Panc1 (cell line): ENCODE results near the gene TREX2. TPM values are rescaled to one million over a fixed set of nuclear protein-coding genes. Genes with fewer than 3 reads are reported as not detected.

Experiments
- ATAC-seq: fragments of 200-7000 bp; cut with Tn5 transposase; 2 replicates; pipeline ENCODE4 v1.9.1; 2020; ENCODE audit warnings: mild to moderate bottlenecking, moderate library complexity
- BruUV-seq: library from RNA; stranded (reverse); fragments of 400-500 nt; replicated peaks from 2 replicates; lab custom pipeline; 2021; lab: Mats Ljungman, UMichigan
- CTCF ChIA-PET: fragments of 300-600 bp; sonication (Branson Sonifier 250); formaldehyde crosslinking; loops from one replicate; lab custom pipeline; 2022; ENCODE audit warnings: antibody characterized with exemption; lab: Charles Lee
- POLR2A ChIA-PET: fragments of 300-600 bp; sonication (Branson Sonifier 250); formaldehyde crosslinking; loops from one replicate; lab custom pipeline; 2022; ENCODE audit warnings: antibody characterized with exemption; lab: Charles Lee
- DNase-seq: peaks from one replicate; pipeline ENCODE4 v3.0.0-alpha.2; 2010; ENCODE audit warnings: low read depth, low spot score
- H3K27ac ChIP-seq: 2 replicates; pipeline ENCODE4 v1.5.1; 2011; ENCODE audit warnings: mild to moderate bottlenecking, low read length, inconsistent platforms
- H3K27me3 ChIP-seq: fragments of 200-500 bp; sonication (Bioruptor generic); 2 replicates; pipeline ENCODE4 v1.6.0; 2014; ENCODE audit warnings: low read length, inconsistent platforms; ENCODE audit not compliant: control insufficient read depth, insufficient read depth
- H3K36me3 ChIP-seq: fragments of 200-500 bp; sonication (Bioruptor generic); 2 replicates; pipeline ENCODE4 v1.5.1; 2014; ENCODE audit warnings: inconsistent platforms, mild to moderate bottlenecking, low read length, moderate library complexity; ENCODE audit not compliant: control insufficient read depth, insufficient read depth
- H3K4me1 ChIP-seq: 2 replicates; pipeline ENCODE4 v1.5.1; 2011; ENCODE audit warnings: inconsistent platforms, mild to moderate bottlenecking, low read length, moderate library complexity; ENCODE audit not compliant: control insufficient read depth, insufficient read depth
- H3K4me3 ChIP-seq, 2 experiments: 2 replicates each; pipeline ENCODE4 v1.5.1; 2011 to 2012; ENCODE audit warnings: low read depth in 2 of 2, low read length in 2 of 2, mild to moderate bottlenecking in 2 of 2, inconsistent platforms in 1 of 2, moderate library complexity in 1 of 2
- H3K9me3 ChIP-seq: fragments of 200-500 bp; sonication (Bioruptor generic); 2 replicates; pipeline ENCODE4 v1.5.1; 2014; ENCODE audit warnings: low read depth, mild to moderate bottlenecking, inconsistent platforms, low read length, moderate library complexity; ENCODE audit not compliant: control insufficient read depth, insufficient read depth
- CTCF ChIP-seq: fragments of 450-650 bp; IDR thresholded peaks from 2 replicates; pipeline ENCODE4 v1.5.1; 2017; ENCODE audit warnings: mild to moderate bottlenecking
- POLR2AphosphoS5 ChIP-seq: IDR thresholded peaks from 2 replicates; pipeline ENCODE4 v1.6.1; 2012; ENCODE audit warnings: mild to moderate bottlenecking, low read depth, low read length, moderate library complexity
- REST ChIP-seq, 2 experiments: IDR thresholded peaks; 2 replicates each; pipeline ENCODE4 v1.6.1; 2011 to 2012; ENCODE audit warnings: low read depth in 2 of 2, control low read depth in 1 of 2, low read length in 1 of 2, mild to moderate bottlenecking in 1 of 2, moderate library complexity in 1 of 2; ENCODE audit not compliant: insufficient read depth in 1 of 2
- SIN3A ChIP-seq: IDR thresholded peaks from 2 replicates; pipeline ENCODE4 v1.6.1; 2012; ENCODE audit warnings: low read depth, mild to moderate bottlenecking, low read length, moderate library complexity, borderline replicate concordance; ENCODE audit not compliant: insufficient read depth
- TCF7L2 ChIP-seq: IDR thresholded peaks from 2 replicates; pipeline ENCODE4 v1.6.1; 2011; ENCODE audit warnings: mild to moderate bottlenecking, low read depth, low read length, inconsistent platforms
- in situ Hi-C: cut with HindIII; loops from 2 replicates; pipeline ENCODE4 v1.10.0; 2016; ENCODE audit warnings: low sequenced_read_pairs, low pct_unique_long_range_greater_than_20kb
- intact Hi-C: fragments of 100-400 bp; cut with micrococcal nuclease; formaldehyde crosslinking; loops from one replicate; pipeline ENCODE4 v1.10.0; 2022; ENCODE audit not compliant: unreplicated experiment
- total RNA-seq: library from RNA; stranded (reverse); gene quantifications from one replicate; pipeline ENCODE4 v1.2.1, GENCODE V29; 2021; ENCODE audit not compliant: unreplicated experiment

TREX2 gene
- total RNA-seq, 1 experiment from 2014 or later, result 2.4 TPM

DNA sequence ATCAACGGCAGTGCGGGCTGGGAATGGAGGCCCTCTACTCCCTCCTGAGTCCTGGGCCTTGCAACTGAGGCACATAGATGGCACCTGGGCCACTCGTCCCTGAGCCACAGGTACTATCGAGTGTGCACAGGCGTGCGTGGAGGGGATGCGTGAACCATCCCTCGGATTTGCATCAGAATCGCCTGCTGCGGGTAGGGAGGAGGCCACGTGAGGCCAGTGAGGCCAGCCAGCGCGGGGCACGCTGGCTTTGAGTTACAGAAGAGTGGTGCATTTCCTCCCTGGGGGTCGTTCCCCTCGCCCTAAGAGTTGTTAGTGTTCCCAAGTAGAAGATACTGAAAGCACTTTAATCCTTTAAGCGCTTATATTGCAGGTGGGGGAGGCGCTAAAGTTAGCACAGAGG, 24.0 kb downstream of the TREX2 start:
- intact Hi-C loops, result no loop called here
- Histone ChIP-seq H3K27me3 (no peaks in the 10 kb centered on the region), H3K4me1 (no peaks in the 10 kb centered on the region), H3K36me3 (no peaks in the 10 kb centered on the region), H3K9me3 (no peaks in the 10 kb centered on the region), H3K4me3 (no peak overlapping the region), H3K27ac (no peak overlapping the region)
- ChIA-PET CTCF (no interaction called here), POLR2A (no interaction called here)
- no peak for DNase-seq
- in situ Hi-C loops, result no loop called here
- ATAC-seq, result no peak
- BruUV-seq, result no TSS peak
- no peak for TF ChIP-seq POLR2AphosphoS5
- no peak for TF ChIP-seq SIN3A
- no peak for TF ChIP-seq REST (IDR thresholded peaks at IDR 0.05; ENCODE audit: insufficient read depth in 1 of 2, low read depth in 2 of 2, low read length in 1 of 2)
- no peak for TF ChIP-seq CTCF

DNA sequence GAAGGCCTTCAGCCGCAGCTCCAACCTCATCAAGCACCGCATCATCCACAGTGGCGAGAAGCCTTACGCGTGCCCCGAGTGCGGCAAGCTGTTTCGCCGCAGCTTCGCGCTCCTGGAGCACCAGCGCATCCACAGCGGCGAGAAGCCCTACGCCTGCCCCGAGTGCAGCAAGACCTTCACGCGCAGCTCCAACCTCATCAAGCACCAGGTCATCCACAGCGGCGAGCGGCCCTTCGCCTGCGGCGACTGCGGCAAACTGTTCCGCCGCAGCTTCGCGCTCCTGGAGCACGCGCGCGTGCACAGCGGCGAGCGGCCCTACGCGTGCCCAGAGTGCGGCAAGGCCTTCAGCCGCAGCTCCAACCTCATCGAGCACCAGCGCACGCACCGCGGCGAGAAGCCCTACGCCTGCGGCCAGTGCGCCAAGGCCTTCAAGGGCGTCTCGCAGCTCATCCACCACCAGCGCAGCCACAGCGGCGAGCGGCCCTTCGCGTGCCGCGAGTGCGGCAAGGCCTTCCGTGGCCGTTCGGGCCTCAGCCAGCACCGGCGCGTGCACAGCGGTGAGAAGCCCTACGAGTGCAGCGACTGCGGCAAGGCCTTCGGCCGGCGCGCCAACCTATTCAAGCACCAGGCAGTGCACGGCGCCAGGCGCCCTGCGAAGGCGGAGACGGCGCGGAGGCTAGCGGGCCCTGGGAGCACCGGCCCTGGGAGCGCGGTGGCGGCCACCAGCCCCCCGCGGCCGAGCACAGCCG, 24.8 kb downstream of the TREX2 start:
- BruUV-seq, result no TSS peak
- CTCF ChIA-PET, result no interaction called here
- intact Hi-C loops, result no loop called here

More for the DNA sequence above, 24.8 kb downstream of the TREX2 start:
- no peak for DNase-seq
- POLR2A ChIA-PET, result no interaction called here
- no peaks in the 10 kb centered on the region for H3K36me3 ChIP-seq
- in situ Hi-C loops, result no loop called here
- TF ChIP-seq REST (IDR thresholded peaks at IDR 0.05; ENCODE audit: insufficient read depth in 1 of 2, low read depth in 2 of 2, low read length in 1 of 2) (no peak), TCF7L2 (no peak), POLR2AphosphoS5 (no peak), SIN3A (no peak)
- H3K4me1 ChIP-seq, result no peaks in the 10 kb centered on the region
- no peak overlapping the region for H3K4me3 ChIP-seq
- no peak overlapping the region for H3K27ac ChIP-seq
- no peaks in the 10 kb centered on the region for H3K9me3 ChIP-seq
- H3K27me3 ChIP-seq, result no peaks in the 10 kb centered on the region
- ATAC-seq, result no peak
